Breast epithelium (tissue), 4 donors: ENCODE data around the gene PRRX2. TPM values are rescaled to one million over a fixed set of nuclear protein-coding genes. Genes with fewer than 3 reads are reported as not detected.
A peak's percentile ranks its signal among the peaks of the same experiment; 100 is the strongest.

Experiments used
- DNase-seq, 2 donors: peaks; one replicate each; pipeline ENCODE4 v3.0.0-alpha.2; 2019; ENCODE audit warnings: low spot score in 2 of 2
- H3K27ac ChIP-seq, 2 donors: fragments of 200-600 bp; sonication (generic) in 1 of 2; one replicate each; pipeline ENCODE4 v1.5.1; 2016 to 2019; ENCODE audit warnings: mild to moderate bottlenecking in 1 of 2
- H3K27me3 ChIP-seq, 2 donors: fragments of 200-600 bp; sonication (generic) in 1 of 2; one replicate each; pipeline versions ENCODE4 v1.5.1 to v1.6.0; 2017 to 2019; ENCODE audit warnings: control low read depth in 1 of 2, mild to moderate bottlenecking in 1 of 2
- H3K36me3 ChIP-seq: fragments of 200-600 bp; one replicate; pipeline ENCODE4 v1.5.1; 2019
- H3K4me1 ChIP-seq, 2 donors: fragments of 200-600 bp; sonication (generic); one replicate each; pipeline ENCODE4 v1.5.1; 2016 to 2019; ENCODE audit warnings: control low read depth in 1 of 2
- H3K4me3 ChIP-seq, 3 donors: fragments of 200-600 bp; sonication (generic); 1 replicate in 2 of 3; 2 replicates in 1 of 3; pipeline ENCODE4 v1.5.1; 2016 to 2019; ENCODE audit warnings: mild to moderate bottlenecking in 3 of 3, moderate library complexity in 2 of 3
- H3K9me3 ChIP-seq, 2 donors: fragments of 200-600 bp; sonication (generic) in 1 of 2; one replicate each; pipeline ENCODE4 v1.5.1; 2016 to 2019; ENCODE audit warnings: control low read depth in 1 of 2
- POLR2A ChIP-seq: fragments of 450-650 bp; IDR thresholded peaks from one replicate; pipeline ENCODE4 v1.6.1; 2016; ENCODE audit warnings: antibody characterized with exemption, mild to moderate bottlenecking, moderate library complexity
- POLR2AphosphoS5 ChIP-seq, 3 donors: sonication (generic); formaldehyde crosslinking; IDR thresholded peaks; one replicate each; pipeline ENCODE4 v1.6.1; 2017; ENCODE audit warnings: antibody characterized with exemption in 3 of 3
- intact Hi-C: fragments of 100-400 bp; cut with DNase I; formaldehyde crosslinking; loops from one replicate; pipeline ENCODE4 v1.15.1; 2023; ENCODE audit warnings: low total_unique reads
- total RNA-seq, 3 donors: library from RNA; depleted of rRNA; stranded (reverse); fragments of >200 nt; gene quantifications; one replicate each; pipeline ENCODE4 v1.1.0, GENCODE V29; 2016
- TF ChIP-seq, protein P1 (sequence below), 3 donors: fragments of 450-650 bp; IDR thresholded peaks; one replicate each; pipeline ENCODE4 v1.5.1; 2016 to 2017; ENCODE audit warnings: antibody characterized with exemption in 3 of 3, mild to moderate bottlenecking in 3 of 3, moderate library complexity in 3 of 3

Gene PRRX2
- total RNA-seq, 3 donors from 2014 or later, result 4.4 to 35.1 (median 9.9) TPM

DNA sequence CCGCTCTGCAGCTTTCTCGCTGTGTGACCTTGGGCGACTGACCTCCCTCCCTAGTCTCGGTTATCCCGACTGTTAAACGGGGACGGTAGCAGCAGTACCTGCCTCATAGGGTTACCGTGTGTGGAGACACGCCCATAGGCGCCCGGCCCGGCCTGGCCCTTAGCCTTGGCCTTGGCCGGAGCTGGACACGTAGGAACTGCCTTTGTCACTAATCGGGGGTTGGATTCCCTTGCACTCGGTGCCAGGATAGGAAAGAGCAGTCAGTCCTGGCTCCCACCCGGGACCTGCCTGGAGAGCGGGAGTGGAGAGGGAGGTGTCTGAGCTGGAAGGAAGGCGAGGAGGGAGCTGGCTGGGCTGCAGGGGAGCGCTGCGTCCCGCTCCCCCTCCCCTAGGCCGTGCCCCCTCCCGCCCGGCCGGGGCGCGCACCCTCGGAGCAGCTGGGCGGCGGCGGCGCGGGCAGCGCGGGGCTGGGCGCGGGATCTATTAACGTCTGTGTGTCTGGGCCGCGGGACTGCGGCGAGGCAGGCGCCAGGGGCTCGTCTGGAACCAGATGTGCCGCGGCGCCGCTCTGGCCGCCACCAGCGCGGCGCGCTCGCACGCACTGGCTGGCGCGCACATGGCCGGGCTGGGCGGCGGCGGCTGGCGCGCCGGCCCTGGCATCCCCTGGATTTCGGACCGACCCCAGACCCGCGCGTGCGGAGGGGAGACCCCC lies 31.7 kb downstream of the PRRX2 start:
- Histone ChIP-seq H3K4me1 (no peaks in the 10 kb centered on the region), H3K27ac (peak overlapping the region; percentile 73 to 94), H3K36me3 (no peaks in the 10 kb centered on the region), H3K4me3 (peak overlapping the region; percentile 38 to 67 (median 60)), H3K27me3 (no peaks in the 10 kb centered on the region), H3K9me3 (no peaks in the 10 kb centered on the region)
- no peak for TF ChIP-seq POLR2A
- TF ChIP-seq, protein P1, sequence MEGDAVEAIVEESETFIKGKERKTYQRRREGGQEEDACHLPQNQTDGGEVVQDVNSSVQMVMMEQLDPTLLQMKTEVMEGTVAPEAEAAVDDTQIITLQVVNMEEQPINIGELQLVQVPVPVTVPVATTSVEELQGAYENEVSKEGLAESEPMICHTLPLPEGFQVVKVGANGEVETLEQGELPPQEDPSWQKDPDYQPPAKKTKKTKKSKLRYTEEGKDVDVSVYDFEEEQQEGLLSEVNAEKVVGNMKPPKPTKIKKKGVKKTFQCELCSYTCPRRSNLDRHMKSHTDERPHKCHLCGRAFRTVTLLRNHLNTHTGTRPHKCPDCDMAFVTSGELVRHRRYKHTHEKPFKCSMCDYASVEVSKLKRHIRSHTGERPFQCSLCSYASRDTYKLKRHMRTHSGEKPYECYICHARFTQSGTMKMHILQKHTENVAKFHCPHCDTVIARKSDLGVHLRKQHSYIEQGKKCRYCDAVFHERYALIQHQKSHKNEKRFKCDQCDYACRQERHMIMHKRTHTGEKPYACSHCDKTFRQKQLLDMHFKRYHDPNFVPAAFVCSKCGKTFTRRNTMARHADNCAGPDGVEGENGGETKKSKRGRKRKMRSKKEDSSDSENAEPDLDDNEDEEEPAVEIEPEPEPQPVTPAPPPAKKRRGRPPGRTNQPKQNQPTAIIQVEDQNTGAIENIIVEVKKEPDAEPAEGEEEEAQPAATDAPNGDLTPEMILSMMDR (IDR thresholded peaks at IDR 0.05), result no peak
- TF ChIP-seq POLR2AphosphoS5 (IDR thresholded peaks at IDR 0.05), result no peak
- DNase-seq, result no peak
- intact Hi-C loops, result no loop called here

DNA sequence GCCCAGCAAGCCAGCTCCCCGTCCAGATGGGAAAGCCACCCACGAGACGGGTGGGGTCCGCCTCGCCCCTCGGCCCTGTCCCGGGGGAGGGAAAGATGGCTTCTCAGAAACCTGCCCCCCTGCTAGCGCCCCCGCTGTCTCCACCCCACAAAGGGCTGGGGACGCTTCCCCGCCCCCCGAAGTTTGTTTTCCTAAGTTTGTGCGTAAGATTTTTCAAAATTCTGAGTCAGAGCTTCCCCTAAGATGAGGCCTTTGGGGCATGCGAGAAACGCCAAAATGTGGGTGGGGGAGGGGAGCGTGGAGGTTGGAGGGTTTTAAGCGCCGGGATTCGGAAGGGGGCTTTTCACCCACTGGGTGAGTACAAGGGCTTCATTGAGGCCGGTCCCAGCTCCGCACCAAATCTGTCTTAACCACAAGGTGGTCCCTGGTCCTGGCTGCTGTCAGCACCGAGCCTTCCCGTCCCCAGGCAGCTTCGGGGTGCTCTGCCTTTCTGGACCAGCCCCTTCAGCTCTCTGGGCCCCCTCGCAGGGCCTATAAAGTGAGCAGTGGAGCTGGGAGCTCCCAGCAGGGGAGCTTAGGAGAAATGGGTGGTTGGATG lies 32.3 kb downstream of the PRRX2 start:
- Histone ChIP-seq H3K4me1 (no peaks in the 10 kb centered on the region), H3K9me3 (no peaks in the 10 kb centered on the region), H3K36me3 (no peaks in the 10 kb centered on the region), H3K4me3 (peak overlapping the region; percentile 38 to 67 (median 60)), H3K27me3 (no peaks in the 10 kb centered on the region), H3K27ac (peak overlapping the region; percentile 73 to 94)
- no peak for DNase-seq
- TF ChIP-seq POLR2AphosphoS5 (IDR thresholded peaks at IDR 0.05), result peak in 1 of 3 donors; percentile 42
- TF ChIP-seq, protein P1 (IDR thresholded peaks at IDR 0.05), result no peak
- no peak for TF ChIP-seq POLR2A
- intact Hi-C loops, result no loop called here

DNA sequence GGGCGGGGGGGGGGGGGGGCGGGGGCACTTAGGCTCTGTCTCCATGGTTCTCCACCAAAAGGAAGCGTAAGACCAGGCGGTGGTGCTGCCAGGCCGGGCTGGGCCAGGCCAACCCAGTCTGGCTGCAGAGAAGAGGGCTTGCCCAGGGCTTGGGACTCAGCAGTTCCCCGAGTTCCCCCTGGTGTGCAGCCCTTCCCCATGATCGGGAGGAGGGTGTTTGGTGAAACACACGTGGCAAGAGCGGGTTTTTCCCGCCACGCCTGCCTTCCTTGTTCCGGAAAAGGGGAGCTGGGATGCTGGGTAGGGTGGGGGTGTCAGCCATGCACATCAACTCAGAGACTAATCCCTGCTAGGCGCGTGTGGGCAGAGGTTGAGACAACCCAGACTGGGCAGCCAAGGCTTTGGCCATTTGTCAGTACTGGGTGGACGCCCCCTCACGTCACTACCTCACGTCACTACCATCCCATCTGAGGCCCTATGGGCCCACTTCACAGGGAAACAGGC lies 32.9 kb downstream of the PRRX2 start:
- H3K36me3 ChIP-seq, result no peaks in the 10 kb centered on the region
- no peaks in the 10 kb centered on the region for H3K9me3 ChIP-seq
- H3K4me3 ChIP-seq, result peak overlapping the region; percentile 38 to 67 (median 60)
- peak overlapping the region; percentile 73 to 94 for H3K27ac ChIP-seq
- intact Hi-C loops, result no loop called here
- TF ChIP-seq POLR2AphosphoS5 (IDR thresholded peaks at IDR 0.05) (peak in 1 of 3 donors; percentile 66), POLR2A (no peak)
- H3K4me1 ChIP-seq, result no peaks in the 10 kb centered on the region
- no peaks in the 10 kb centered on the region for H3K27me3 ChIP-seq
- DNase-seq, result no peak

DNA sequence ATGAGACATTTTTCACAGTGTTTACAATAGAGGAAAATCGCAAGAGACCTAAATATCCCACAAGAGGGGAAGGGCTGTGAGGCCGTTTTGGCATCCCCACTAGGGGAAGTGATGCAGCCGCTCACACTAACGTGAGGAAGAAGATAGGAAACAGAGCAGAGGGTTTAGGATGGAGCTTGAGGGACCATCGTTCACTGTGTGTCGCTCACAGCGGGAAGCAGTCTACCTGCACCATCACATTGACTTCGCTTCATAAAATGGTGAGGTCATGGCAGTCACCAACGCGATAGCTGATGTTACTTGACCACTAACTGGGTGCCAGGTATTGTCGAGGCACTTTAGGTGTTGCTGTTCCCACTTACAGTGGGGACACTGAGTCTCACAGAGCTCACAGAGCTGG lies 35.6 kb downstream of the PRRX2 start:
- no peaks in the 10 kb centered on the region for H3K27me3 ChIP-seq
- peak overlapping the region; percentile 5 to 43 for H3K27ac ChIP-seq
- peaks cover 0 to 4% of the 10 kb centered on the region in 2 donors for H3K4me1 ChIP-seq
- H3K9me3 ChIP-seq, result no peaks in the 10 kb centered on the region
- no peak overlapping the region for H3K4me3 ChIP-seq
- H3K36me3 ChIP-seq, result no peaks in the 10 kb centered on the region
- intact Hi-C loops, result no loop called here
- DNase-seq, result no peak
- TF ChIP-seq, protein P1 (IDR thresholded peaks at IDR 0.05), result no peak
- TF ChIP-seq POLR2A, result no peak
- no peak for TF ChIP-seq POLR2AphosphoS5 (IDR thresholded peaks at IDR 0.05)

DNA sequence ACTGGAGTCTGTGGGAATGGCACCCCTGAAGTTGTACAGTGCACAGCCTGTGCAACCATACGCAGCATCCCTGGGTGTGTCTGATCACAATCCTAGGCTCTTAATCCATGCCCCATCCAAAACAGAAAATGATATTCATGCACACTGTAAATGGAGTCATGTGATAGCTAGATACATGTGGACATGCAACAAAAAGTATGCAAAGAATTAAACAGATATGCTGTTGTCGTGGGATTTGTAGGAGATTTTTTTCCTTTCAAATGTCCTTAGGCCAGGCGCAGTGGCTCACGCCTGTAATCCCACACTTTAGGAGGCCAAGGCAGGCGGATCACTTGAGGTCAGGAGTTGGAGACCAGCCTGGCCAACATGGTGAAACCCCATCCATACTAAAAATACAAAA lies 36.1 kb downstream of the PRRX2 start:
- Histone ChIP-seq H3K36me3 (no peaks in the 10 kb centered on the region), H3K4me1 (peaks cover 0 to 4% of the 10 kb centered on the region in 2 donors)

More for the DNA sequence above, 36.1 kb downstream of the PRRX2 start:
- intact Hi-C loops, result no loop called here
- H3K27ac ChIP-seq, result peak overlapping the region in 1 of 2 donors; percentile 63
- no peak for DNase-seq
- no peaks in the 10 kb centered on the region for H3K27me3 ChIP-seq
- no peaks in the 10 kb centered on the region for H3K9me3 ChIP-seq
- TF ChIP-seq POLR2AphosphoS5 (IDR thresholded peaks at IDR 0.05), result no peak
- TF ChIP-seq POLR2A, result no peak
- TF ChIP-seq, protein P1 (IDR thresholded peaks at IDR 0.05), result no peak
- no peak overlapping the region for H3K4me3 ChIP-seq
